ENCODE results near the gene TMEM82. TPM values are rescaled to one million over a fixed set of nuclear protein-coding genes. Genes with fewer than 3 reads are reported as not detected.
A peak's percentile ranks its signal among the peaks of the same experiment; 100 is the strongest.

TMEM82 gene
- total and polyA plus RNA-seq, 12 donors, result 0.14 TPM; not detected in 11

DNA sequence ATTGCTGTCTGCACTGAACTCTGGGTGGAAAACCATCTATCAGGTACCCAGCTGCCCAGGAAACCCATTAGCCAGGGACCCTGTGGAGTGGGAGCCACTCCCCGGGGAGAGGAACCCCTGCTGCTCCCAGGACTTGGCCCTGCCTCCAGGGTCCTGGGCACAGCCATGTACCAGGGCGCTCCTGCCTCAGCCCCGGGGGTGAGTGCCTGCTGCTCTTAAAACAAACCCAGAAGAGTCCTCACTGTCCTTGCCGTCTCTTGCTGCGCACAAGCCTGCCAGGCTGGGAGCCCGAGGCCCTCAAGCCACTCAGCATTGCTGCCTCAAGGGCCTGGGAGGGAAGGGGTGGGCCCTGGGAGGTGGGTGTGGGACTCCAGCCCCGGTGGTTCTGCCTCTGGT lies 9.6 kb upstream of the TMEM82 start:
- Histone ChIP-seq H3K27ac (no peak overlapping the region), H3K4me1 (replicated peaks in 1 of 2) (peaks cover 18 to 41% of the 10 kb centered on the region in 2 donors), H3K4me3 (no peak overlapping the region), H3K27me3 (no peaks in the 10 kb centered on the region), H3K36me3 (replicated peaks in 1 of 2) (peaks cover 0 to 73% of the 10 kb centered on the region in 2 donors), H3K9me3 (replicated peaks in 1 of 3) (no peaks in the 10 kb centered on the region)
- intact Hi-C loops (cut with DNase I), result no loop called here
- DNase-seq, result no peak
- WGBS, 4 donors, result 81 to 88% (median 85%) methylated on average over 4 to 7 of the region's 7 CpGs; no CpG with 5 or more reads in 1 of the 4 donors
- TF ChIP-seq, protein P1, sequence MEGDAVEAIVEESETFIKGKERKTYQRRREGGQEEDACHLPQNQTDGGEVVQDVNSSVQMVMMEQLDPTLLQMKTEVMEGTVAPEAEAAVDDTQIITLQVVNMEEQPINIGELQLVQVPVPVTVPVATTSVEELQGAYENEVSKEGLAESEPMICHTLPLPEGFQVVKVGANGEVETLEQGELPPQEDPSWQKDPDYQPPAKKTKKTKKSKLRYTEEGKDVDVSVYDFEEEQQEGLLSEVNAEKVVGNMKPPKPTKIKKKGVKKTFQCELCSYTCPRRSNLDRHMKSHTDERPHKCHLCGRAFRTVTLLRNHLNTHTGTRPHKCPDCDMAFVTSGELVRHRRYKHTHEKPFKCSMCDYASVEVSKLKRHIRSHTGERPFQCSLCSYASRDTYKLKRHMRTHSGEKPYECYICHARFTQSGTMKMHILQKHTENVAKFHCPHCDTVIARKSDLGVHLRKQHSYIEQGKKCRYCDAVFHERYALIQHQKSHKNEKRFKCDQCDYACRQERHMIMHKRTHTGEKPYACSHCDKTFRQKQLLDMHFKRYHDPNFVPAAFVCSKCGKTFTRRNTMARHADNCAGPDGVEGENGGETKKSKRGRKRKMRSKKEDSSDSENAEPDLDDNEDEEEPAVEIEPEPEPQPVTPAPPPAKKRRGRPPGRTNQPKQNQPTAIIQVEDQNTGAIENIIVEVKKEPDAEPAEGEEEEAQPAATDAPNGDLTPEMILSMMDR (IDR thresholded peaks at IDR 0.05), result no peak
- TF ChIP-seq POLR2A (IDR thresholded peaks at IDR 0.05), result no peak

DNA sequence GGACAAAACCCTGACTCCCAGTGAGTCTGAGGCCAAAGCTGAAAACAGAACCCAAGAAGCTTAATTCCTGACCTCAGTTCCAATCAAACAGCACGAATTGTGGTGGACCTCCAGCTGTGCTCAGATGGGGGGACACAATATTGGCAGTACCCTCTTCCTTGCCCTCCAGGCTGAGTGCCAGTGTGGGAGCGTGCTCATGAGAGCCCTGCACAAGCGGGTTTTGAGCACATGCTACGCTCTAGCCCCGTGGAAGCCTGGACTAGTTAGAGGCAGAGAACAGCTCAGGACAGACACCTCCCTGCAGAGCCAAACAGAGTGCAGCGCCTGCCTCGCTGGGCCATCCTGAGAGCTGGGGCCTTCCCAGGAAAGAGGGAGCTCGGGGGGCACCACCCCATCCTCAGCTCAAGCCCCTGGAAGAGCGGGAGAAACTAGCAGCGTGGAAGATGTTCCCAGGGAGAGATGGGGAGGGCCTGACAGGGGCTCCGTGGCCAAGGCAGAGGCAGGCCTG lies 9.0 kb upstream of the TMEM82 start:
- no peak for TF ChIP-seq POLR2A (IDR thresholded peaks at IDR 0.05)
- TF ChIP-seq, protein P1 (IDR thresholded peaks at IDR 0.05), result no peak
- Histone ChIP-seq H3K4me3 (no peak overlapping the region), H3K27ac (no peak overlapping the region), H3K4me1 (replicated peaks in 1 of 2) (peaks cover 18 to 39% of the 10 kb centered on the region in 2 donors), H3K36me3 (replicated peaks in 1 of 2) (peaks cover 0 to 67% of the 10 kb centered on the region in 2 donors), H3K9me3 (replicated peaks in 1 of 3) (no peaks in the 10 kb centered on the region), H3K27me3 (no peaks in the 10 kb centered on the region)
- 91 to 96% (median 93%) methylated on average over 6 to 11 of the region's 11 CpGs for WGBS, 4 donors
- no peak for DNase-seq
- intact Hi-C loops (cut with DNase I), result no loop called here

DNA sequence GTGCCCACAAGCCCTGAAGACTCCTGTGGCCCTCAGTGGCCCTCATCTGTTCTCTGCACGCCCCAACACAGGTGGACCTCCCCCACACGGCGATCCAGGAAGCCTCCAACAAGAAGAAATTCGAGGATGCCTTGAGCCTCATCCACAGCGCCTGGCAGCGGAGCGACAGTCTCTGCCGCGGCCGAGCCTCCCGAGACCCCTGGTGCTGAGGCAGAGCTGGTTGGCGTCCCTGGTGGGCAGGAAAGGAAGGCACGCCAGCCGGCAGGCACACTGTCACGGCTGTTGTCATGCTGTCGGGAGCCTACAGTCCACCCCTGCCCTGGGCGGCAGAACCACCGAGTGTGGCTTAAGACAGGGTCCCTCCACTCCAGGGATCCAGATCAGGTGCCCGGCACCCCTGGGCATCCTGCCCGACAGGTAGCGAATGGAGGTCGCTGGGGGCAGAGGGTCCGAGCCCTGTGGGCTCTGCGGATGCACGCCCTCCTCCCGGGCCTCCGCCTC lies 8.5 kb upstream of the TMEM82 start:
- intact Hi-C loops (cut with DNase I), result no loop called here
- WGBS, 4 donors, result 86 to 97% (median 96%) methylated on average over 7 to 27 of the region's 27 CpGs
- Histone ChIP-seq H3K4me3 (no peak overlapping the region), H3K36me3 (replicated peaks in 1 of 2) (peaks cover 0 to 62% of the 10 kb centered on the region in 2 donors), H3K27me3 (no peaks in the 10 kb centered on the region), H3K4me1 (replicated peaks in 1 of 2) (peaks cover 18 to 34% of the 10 kb centered on the region in 2 donors), H3K9me3 (replicated peaks in 1 of 3) (no peaks in the 10 kb centered on the region), H3K27ac (no peak overlapping the region)
- no peak for DNase-seq
- TF ChIP-seq POLR2A (IDR thresholded peaks at IDR 0.05), result no peak
- TF ChIP-seq, protein P1 (IDR thresholded peaks at IDR 0.05), result no peak

DNA sequence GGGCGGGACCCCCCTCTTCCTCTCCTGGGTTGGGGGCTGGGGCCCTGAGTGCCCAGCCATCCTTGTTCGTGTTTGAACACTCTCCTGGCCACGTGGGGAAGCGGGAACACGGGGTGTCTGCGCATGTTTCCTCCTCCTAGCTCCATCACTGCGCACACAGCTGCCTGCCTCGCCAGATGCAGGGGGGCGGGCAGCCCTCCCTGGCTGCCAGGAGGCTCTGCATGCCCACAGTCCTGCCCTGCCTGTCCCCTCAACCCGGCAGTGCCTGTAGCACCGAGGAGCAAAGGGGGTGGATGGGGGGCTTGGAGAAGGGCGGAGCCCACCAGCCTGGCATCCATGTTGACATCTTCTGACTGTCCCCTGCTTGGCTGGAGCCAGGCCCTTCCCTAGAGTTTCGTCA lies 8.0 kb upstream of the TMEM82 start:
- H3K36me3 ChIP-seq (replicated peaks in 1 of 2), result peaks cover 0 to 56% of the 10 kb centered on the region in 2 donors
- 86 to 91% (median 89%) methylated on average over 5 to 13 of the region's 13 CpGs for WGBS, 4 donors
- no peaks in the 10 kb centered on the region for H3K27me3 ChIP-seq
- intact Hi-C loops (cut with DNase I), result no loop called here
- H3K27ac ChIP-seq, result peak overlapping the region in 1 of 5 donors; percentile 88
- H3K9me3 ChIP-seq (replicated peaks in 1 of 3), result no peaks in the 10 kb centered on the region
- TF ChIP-seq, protein P1 (IDR thresholded peaks at IDR 0.05), result no peak
- TF ChIP-seq POLR2A (IDR thresholded peaks at IDR 0.05), result no peak
- no peak overlapping the region for H3K4me3 ChIP-seq
- no peak for DNase-seq
- H3K4me1 ChIP-seq (replicated peaks in 1 of 2), result peaks cover 18 to 29% of the 10 kb centered on the region in 2 donors
